Liver (tissue), 10 donors: ENCODE results near the gene TRMO. TPM values are rescaled to one million over a fixed set of nuclear protein-coding genes. Genes with fewer than 3 reads are reported as not detected.

Experiments used
- DNase-seq: peaks from one replicate; pipeline ENCODE4 v3.0.0-alpha.2; 2017; ENCODE audit warnings: low spot score
- H3K27ac ChIP-seq, 2 donors: one replicate each; pipeline ENCODE4 v1.7.0; 2013; ENCODE audit warnings: inconsistent platforms in 2 of 2, low read length in 2 of 2, control low read depth in 1 of 2, low read depth in 1 of 2, mild to moderate bottlenecking in 1 of 2
- H3K27me3 ChIP-seq, 4 donors: one replicate each; pipeline versions ENCODE4 v1.6.1 to v1.7.0; 2013; ENCODE audit warnings: low read length in 3 of 4, inconsistent platforms in 1 of 4, mild to moderate bottlenecking in 1 of 4, moderate library complexity in 1 of 4; ENCODE audit not compliant: control insufficient read depth in 4 of 4, insufficient read depth in 4 of 4
- H3K36me3 ChIP-seq, 4 donors: one replicate each; pipeline versions ENCODE4 v1.6.1 to v1.7.0; 2013; ENCODE audit warnings: low read length in 3 of 4, mild to moderate bottlenecking in 3 of 4, low read depth in 1 of 4, moderate library complexity in 1 of 4; ENCODE audit not compliant: control insufficient read depth in 4 of 4, insufficient read depth in 3 of 4
- H3K4me1 ChIP-seq, 4 donors: one replicate each; pipeline versions ENCODE4 v1.6.1 to v1.7.0; 2013; ENCODE audit warnings: low read length in 3 of 4, mild to moderate bottlenecking in 3 of 4, moderate library complexity in 1 of 4; ENCODE audit not compliant: control insufficient read depth in 4 of 4, insufficient read depth in 4 of 4
- H3K4me3 ChIP-seq, 3 donors: one replicate each; pipeline versions ENCODE4 v1.6.1 to v1.7.0; 2013; ENCODE audit warnings: low read length in 3 of 3, control low read depth in 1 of 3, low read depth in 1 of 3, mild to moderate bottlenecking in 1 of 3
- H3K9ac ChIP-seq, 2 donors: one replicate each; pipeline ENCODE4 v1.7.0; 2013; ENCODE audit warnings: low read length in 2 of 2, mild to moderate bottlenecking in 2 of 2, moderate library complexity in 2 of 2, control low read depth in 1 of 2, low read depth in 1 of 2
- H3K9me3 ChIP-seq, 4 donors: one replicate each; pipeline versions ENCODE4 v1.6.1 to v1.7.0; 2013; ENCODE audit warnings: low read length in 3 of 4; ENCODE audit not compliant: control insufficient read depth in 4 of 4
- EGR1 ChIP-seq, 2 donors: IDR thresholded peaks; 2 replicates each; pipeline ENCODE4 v1.6.1; 2016 to 2018; ENCODE audit warnings: antibody characterized with exemption in 2 of 2, low read depth in 2 of 2
- GABPA ChIP-seq, 2 donors: IDR thresholded peaks in 1 of 2; conservative IDR thresholded peaks in 1 of 2; 2 replicates each; pipeline ENCODE4 v1.6.1; 2016; ENCODE audit warnings: antibody characterized with exemption in 2 of 2, mild to moderate bottlenecking in 1 of 2, moderate library complexity in 1 of 2
- MAX ChIP-seq: IDR thresholded peaks from 2 replicates; pipeline ENCODE4 v1.6.1; 2016; ENCODE audit warnings: antibody characterized with exemption
- WGBS: extraction: QIAGEN DNeasy Blood & Tissue Kit; methylation state at CpG from one replicate; pipeline ENCODE4 v1.1.7; 2013; 5-methylcytosine and 5-hydroxymethylcytosine counted together
- polyA plus RNA-seq, 2 donors: library from polyadenylated mRNA; stranded (reverse) in 1 of 2; unstranded in 1 of 2; fragments of 200-250 nt in 1 of 2; fragments of >200 nt in 1 of 2; fragmentation: Nextera tagmentation in 1 of 2; extraction: Ambion mirVana in 1 of 2; gene quantifications; one replicate each; pipeline versions ENCODE4 v1.2.1 to v1.2.3, GENCODE V29; 2013 to 2015
- small RNA-seq: library from RNA; depleted of rRNA; stranded (forward); fragments of <200 nt; gene quantifications from one replicate; pipeline ENCODE3, GENCODE V24; 2014
- total RNA-seq, 2 donors: library from RNA; depleted of rRNA; stranded (reverse); fragments of >200 nt; gene quantifications; one replicate each; pipeline ENCODE4 v1.2.3, GENCODE V29; 2014
- donor health status: healthy.
- donor health status: healthy.
- donor health status: healthy.
- donor health status: healthy.
- donor health status: healthy.

TRMO gene
- total and polyA plus RNA-seq, 4 donors: 7.0 to 13.2 (median 9.7) TPM

- Histone ChIP-seq H3K4me1 (peaks cover 10 to 18% (median 14%) of the 10 kb centered on the region in 4 donors), H3K27me3 (peaks cover 15 to 40% (median 26%) of the 10 kb centered on the region in 4 donors), H3K36me3 (no peaks in the 10 kb centered on the region), H3K4me3 (peak overlapping the region in 1 of 3 donors; percentile 47), H3K9me3 (peaks cover 0 to 12% (median 0%) of the 10 kb centered on the region in 4 donors), H3K27ac (no peak overlapping the region), H3K9ac (no peak overlapping the region)
- TF ChIP-seq EGR1 (IDR thresholded peaks at IDR 0.05; ENCODE audit: low read depth in 2 of 2) (no peak), GABPA (IDR thresholded peaks at IDR 0.05 in 1 of 2, conservative IDR thresholded peaks at IDR 0.05 in 1 of 2) (no peak), MAX (no peak)
- 12% methylated on average over 71 of the region's 71 CpGs for WGBS
- DNase-seq: no peak
These were observed 67.4 kb downstream of the TRMO start for GRCh38 chr9:97854696-97855485.

Small RNA genes within 50 kb of the gene (small RNA-seq; reads per million reads assigned to genes)
- gene RF00019: not detected

Other genes with a start within 250 kb of the TRMO start
- 1 to 10 TPM; 6.7 to 6.9 TPM for gene XPA, start 225.2 kb downstream of the TRMO start, total RNA-seq
- 10 to 100 TPM in 1 of 2 donors, 1 to 10 TPM in 1; 6.6 to 19.6 TPM for gene XPA, start 225.2 kb downstream of the TRMO start, polyA plus RNA-seq
- not detected for gene FOXE1, start 69.3 kb downstream of the TRMO start, total RNA-seq
- gene FOXE1, start 69.3 kb downstream of the TRMO start, polyA plus RNA-seq: not detected
- gene HEMGN, start 15.7 kb upstream of the TRMO start, total RNA-seq: 100 to 1,000 TPM in 1 of 2 donors, under 1 TPM in 1; 0.08 to 218 TPM
- gene HEMGN, start 15.7 kb upstream of the TRMO start, polyA plus RNA-seq: under 1 TPM in 1 of 2 donors, not detected in 1; 0.06 TPM
- gene ANP32B, start 60.8 kb upstream of the TRMO start, total RNA-seq: 10 to 100 TPM in 1 of 2 donors, 1 to 10 TPM in 1; 4.0 to 21.2 TPM
- 10 to 100 TPM; 32.8 to 39.4 TPM for gene ANP32B, start 60.8 kb upstream of the TRMO start, polyA plus RNA-seq
- gene NANS, start 134.2 kb upstream of the TRMO start, total RNA-seq: 10 to 100 TPM; 23.4 to 55.4 TPM
- 10 to 100 TPM; 33.4 to 52.2 TPM for gene NANS, start 134.2 kb upstream of the TRMO start, polyA plus RNA-seq
- 10 to 100 TPM; 15.2 to 19.9 TPM for gene TRIM14, start 196.7 kb upstream of the TRMO start, total RNA-seq
- 10 to 100 TPM; 15.6 to 22.0 TPM for gene TRIM14, start 196.7 kb upstream of the TRMO start, polyA plus RNA-seq